ENCODE measurements around the gene TMIGD1. TPM values are rescaled to one million over a fixed set of nuclear protein-coding genes. Genes with fewer than 3 reads are reported as not detected.

Gene TMIGD1
- total and polyA plus RNA-seq, 2 experiments from 2014 or later = 2.5 to 3.2 TPM

DNA sequence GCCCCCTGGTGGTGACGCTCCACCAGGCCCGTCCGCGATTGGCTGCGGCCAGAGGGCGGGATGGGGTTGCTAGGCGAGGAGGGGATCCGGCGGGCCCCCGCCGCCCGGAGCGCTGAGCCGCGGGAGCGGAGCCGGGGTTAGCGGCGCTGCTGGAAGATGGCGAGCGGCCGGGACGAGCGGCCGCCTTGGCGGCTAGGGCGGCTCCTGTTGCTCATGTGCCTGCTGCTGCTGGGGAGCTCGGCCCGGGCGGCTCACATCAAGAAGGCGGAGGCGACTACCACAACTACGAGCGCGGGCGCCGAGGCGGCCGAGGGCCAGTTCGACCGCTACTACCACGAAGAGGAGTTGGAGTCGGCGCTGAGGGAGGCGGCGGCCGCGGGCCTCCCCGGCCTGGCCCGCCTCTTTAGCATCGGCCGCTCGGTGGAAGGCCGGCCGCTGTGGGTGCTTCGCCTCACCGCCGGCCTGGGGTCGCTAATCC is 45.0 kb upstream of the TMIGD1 start, which contains the start of gene CPD:
Gene CPD (plus strand): TSS at position 103 of the 478 bp plus-strand sequence. CDS start 54 bp downstream, at position 157.
- H3K4me2 ChIP-seq = peak within 1 kb of the TSS; percentile 90
- no peaks in the 10 kb centered on the region for H3K36me3 ChIP-seq (replicated peaks; ENCODE audit: insufficient read depth, low read depth)
- H3K4me1 ChIP-seq (ENCODE audit: insufficient read depth) = peaks cover 30% of the 10 kb centered on the region
- WGBS (ENCODE audit: low lambda C conversion rate, missing lambda C conversion rate) = 2% methylated on average over 24 of the region's 59 CpGs
- no peaks in the 10 kb centered on the region for H3K27me3 ChIP-seq
- no peaks in the 10 kb centered on the region for H3K9me2 ChIP-seq (replicated peaks; ENCODE audit: insufficient read depth)
- no peaks in the 10 kb centered on the region for H3K9me3 ChIP-seq (ENCODE audit: low read depth)
- peak within 1 kb of the TSS; percentile 47 for H2AFZ ChIP-seq
- DNase-seq (ENCODE audit: low spot score) = peak; percentile 98
- TF ChIP-seq EZH2phosphoT487 (IDR thresholded peaks at IDR 0.05; ENCODE audit: low read depth, severe bottlenecking, unreplicated experiment) (no peak), CTCF (IDR thresholded peaks at IDR 0.05; ENCODE audit: poor library complexity) (no peak), EZH2 (IDR thresholded peaks at IDR 0.05; ENCODE audit: borderline replicate concordance) (no peak)
- H3K4me3 ChIP-seq = peak within 1 kb of the TSS; percentile 69
- H4K20me1 ChIP-seq (ENCODE audit: insufficient read depth, poor library complexity, severe bottlenecking) = peaks cover 31% of the 10 kb centered on the region
- H3K79me2 ChIP-seq = peaks cover 48% of the 10 kb centered on the region
- H3K27ac ChIP-seq = peak within 1 kb of the TSS; percentile 85

GRCh38 chr17:30378241-30378824 is 44.5 kb upstream of the TMIGD1 start:
- WGBS (ENCODE audit: low lambda C conversion rate, missing lambda C conversion rate) = 6% methylated on average over 30 of the region's 31 CpGs
- H3K9me2 ChIP-seq (replicated peaks; ENCODE audit: insufficient read depth) = no peaks in the 10 kb centered on the region
- no peak overlapping the region for H3K4me3 ChIP-seq
- H3K79me2 ChIP-seq = peaks cover 43% of the 10 kb centered on the region
- no peaks in the 10 kb centered on the region for H3K36me3 ChIP-seq (replicated peaks; ENCODE audit: insufficient read depth, low read depth)
- no peaks in the 10 kb centered on the region for H3K27me3 ChIP-seq
- H4K20me1 ChIP-seq (ENCODE audit: insufficient read depth, poor library complexity, severe bottlenecking) = peaks cover 29% of the 10 kb centered on the region
- peaks cover 30% of the 10 kb centered on the region for H3K4me1 ChIP-seq (ENCODE audit: insufficient read depth)
- peak overlapping the region; percentile 79 for H3K4me2 ChIP-seq
- no peaks in the 10 kb centered on the region for H3K9me3 ChIP-seq (ENCODE audit: low read depth)
- H2AFZ ChIP-seq = peak overlapping the region; percentile 47
- TF ChIP-seq EZH2 (IDR thresholded peaks at IDR 0.05; ENCODE audit: borderline replicate concordance) (no peak), CTCF (IDR thresholded peaks at IDR 0.05; ENCODE audit: poor library complexity) (no peak), EZH2phosphoT487 (IDR thresholded peaks at IDR 0.05; ENCODE audit: low read depth, severe bottlenecking, unreplicated experiment) (no peak)
- DNase-seq (ENCODE audit: low spot score) = peak; percentile 34
- H3K27ac ChIP-seq = peak overlapping the region; percentile 85

- Histone ChIP-seq H3K4me3 (no peak overlapping the region), H3K4me2 (peak overlapping the region; percentile 79), H3K9me2 (replicated peaks; ENCODE audit: insufficient read depth) (no peaks in the 10 kb centered on the region), H3K4me1 (ENCODE audit: insufficient read depth) (peaks cover 30% of the 10 kb centered on the region), H4K20me1 (ENCODE audit: insufficient read depth, poor library complexity, severe bottlenecking) (peaks cover 24% of the 10 kb centered on the region), H2AFZ (peak overlapping the region; percentile 47), H3K27ac (peak overlapping the region; percentile 74), H3K27me3 (no peaks in the 10 kb centered on the region), H3K9me3 (ENCODE audit: low read depth) (no peaks in the 10 kb centered on the region), H3K79me2 (peaks cover 36% of the 10 kb centered on the region), H3K36me3 (replicated peaks; ENCODE audit: insufficient read depth, low read depth) (no peaks in the 10 kb centered on the region)
- no peak for DNase-seq (ENCODE audit: low spot score)
- TF ChIP-seq EZH2phosphoT487 (IDR thresholded peaks at IDR 0.05; ENCODE audit: low read depth, severe bottlenecking, unreplicated experiment) (no peak), CTCF (IDR thresholded peaks at IDR 0.05; ENCODE audit: poor library complexity) (no peak), EZH2 (IDR thresholded peaks at IDR 0.05; ENCODE audit: borderline replicate concordance) (no peak)
- 68% methylated on average over 11 of the region's 11 CpGs for WGBS (ENCODE audit: low lambda C conversion rate, missing lambda C conversion rate)
Observed at GRCh38 chr17:30377574-30378240, 43.9 kb upstream of the TMIGD1 start.

Measured in hepatocyte (in vitro differentiated cells).